Hepatocyte (in vitro differentiated cells): Measurements from ENCODE around the gene ENO4. TPM values are rescaled to one million over a fixed set of nuclear protein-coding genes. Genes with fewer than 3 reads are reported as not detected.

Experiments
- DNase-seq: peaks from one replicate; pipeline ENCODE4 v3.0.0-alpha.2; 2016; ENCODE audit warnings: low spot score
- H2AFZ ChIP-seq: fragments of 200-600 bp; sonication (generic); 2 replicates; pipeline ENCODE4 v1.6.0; 2016; ENCODE audit warnings: antibody characterized with exemption, mild to moderate bottlenecking
- H3K27ac ChIP-seq: fragments of 200-600 bp; sonication (generic); 2 replicates; pipeline ENCODE4 v1.5.1; 2016; ENCODE audit warnings: mild to moderate bottlenecking
- H3K27me3 ChIP-seq: fragments of 200-600 bp; sonication (generic); 2 replicates; pipeline ENCODE4 v1.6.1; 2016
- H3K36me3 ChIP-seq: fragments of 200-600 bp; sonication (generic); replicated peaks from 2 replicates; pipeline ENCODE4 v1.5.1; 2016; ENCODE audit warnings: low read depth; ENCODE audit not compliant: insufficient read depth
- H3K4me1 ChIP-seq: fragments of 200-600 bp; sonication (generic); 2 replicates; pipeline ENCODE4 v1.5.1; 2016; ENCODE audit warnings: mild to moderate bottlenecking, moderate library complexity; ENCODE audit not compliant: insufficient read depth
- H3K4me2 ChIP-seq: fragments of 200-600 bp; sonication (generic); 2 replicates; pipeline ENCODE4 v1.6.0; 2016
- H3K4me3 ChIP-seq: fragments of 200-600 bp; sonication (generic); 2 replicates; pipeline ENCODE4 v1.5.1; 2016; ENCODE audit warnings: mild to moderate bottlenecking
- H3K79me2 ChIP-seq: fragments of 200-600 bp; sonication (generic); 2 replicates; pipeline ENCODE4 v1.6.0; 2017; ENCODE audit warnings: mild to moderate bottlenecking
- H3K9me2 ChIP-seq: fragments of 200-600 bp; sonication (generic); replicated peaks from 2 replicates; pipeline ENCODE4 v1.6.0; 2017; ENCODE audit warnings: mild to moderate bottlenecking; ENCODE audit not compliant: insufficient read depth
- H3K9me3 ChIP-seq: fragments of 200-600 bp; sonication (generic); 2 replicates; pipeline ENCODE4 v1.5.1; 2016; ENCODE audit warnings: low read depth, mild to moderate bottlenecking
- H4K20me1 ChIP-seq: fragments of 200-600 bp; sonication (generic); 2 replicates; pipeline ENCODE4 v1.6.0; 2016; ENCODE audit warnings: mild to moderate bottlenecking; ENCODE audit not compliant: insufficient read depth, poor library complexity, severe bottlenecking
- EZH2 ChIP-seq: fragments of 200-600 bp; sonication (generic); IDR thresholded peaks from 2 replicates; pipeline ENCODE4 v1.6.1; 2016; ENCODE audit warnings: antibody characterized with exemption, mild to moderate bottlenecking, borderline replicate concordance
- EZH2phosphoT487 ChIP-seq: fragments of 200-600 bp; sonication (generic); IDR thresholded peaks from one replicate; pipeline ENCODE4 v1.6.1; 2018; ENCODE audit warnings: antibody characterized with exemption, mild to moderate bottlenecking, low read depth, moderate library complexity; ENCODE audit not compliant: unreplicated experiment, severe bottlenecking
- WGBS: methylation state at CpG from one replicate; pipeline ENCODE4 v1.1.6; 2016; ENCODE audit warnings: low lambda C conversion rate; ENCODE audit errors: missing lambda C conversion rate; 5-methylcytosine and 5-hydroxymethylcytosine counted together
- polyA plus RNA-seq: library from polyadenylated mRNA; unstranded; fragments of >200 nt; fragmentation: Nextera tagmentation; extraction: Ambion mirVana; gene quantifications from 2 replicates; pipeline ENCODE4 v1.2.1, GENCODE V29; 2016
- total RNA-seq: library from RNA; depleted of rRNA; stranded (reverse); fragments of >200 nt; gene quantifications from 2 replicates; pipeline ENCODE4 v1.2.3, GENCODE V29; 2014
- TF ChIP-seq, protein P1 (sequence below): fragments of 200-600 bp; sonication (generic); IDR thresholded peaks from 2 replicates; pipeline ENCODE4 v1.5.1; 2016; ENCODE audit warnings: antibody characterized with exemption, mild to moderate bottlenecking; ENCODE audit not compliant: poor library complexity

The ENO4 gene
- total and polyA plus RNA-seq, 2 experiments from 2014 or later = 0.24 to 0.43 TPM

DNA sequence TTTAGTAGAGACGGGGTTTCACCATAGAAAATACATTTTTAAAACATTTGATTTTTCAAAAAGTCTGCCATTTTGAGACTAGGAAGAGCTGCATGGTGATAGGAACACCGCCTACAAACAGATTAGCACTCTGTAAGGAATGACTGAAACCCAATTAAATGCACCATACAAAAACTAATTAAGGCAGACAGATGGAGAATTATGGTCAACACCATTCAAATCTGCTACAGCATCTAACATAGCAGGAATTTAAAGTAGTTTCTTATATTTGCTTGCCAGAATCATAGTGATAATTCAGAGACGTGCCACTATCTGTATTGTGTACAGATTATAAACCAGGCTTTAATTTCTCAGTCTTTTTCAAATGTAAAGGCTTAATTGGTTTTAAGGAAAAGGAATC, 68.2 kb downstream of the ENO4 start:
- no peaks in the 10 kb centered on the region for H3K36me3 ChIP-seq
- WGBS = 97% methylated on average over 3 of the region's 3 CpGs
- no peaks in the 10 kb centered on the region for H3K9me2 ChIP-seq
- H3K4me1 ChIP-seq = no peaks in the 10 kb centered on the region
- H3K79me2 ChIP-seq = no peaks in the 10 kb centered on the region
- H2AFZ ChIP-seq = no peak overlapping the region
- DNase-seq = no peak
- TF ChIP-seq EZH2 = no peak
- TF ChIP-seq, protein P1, sequence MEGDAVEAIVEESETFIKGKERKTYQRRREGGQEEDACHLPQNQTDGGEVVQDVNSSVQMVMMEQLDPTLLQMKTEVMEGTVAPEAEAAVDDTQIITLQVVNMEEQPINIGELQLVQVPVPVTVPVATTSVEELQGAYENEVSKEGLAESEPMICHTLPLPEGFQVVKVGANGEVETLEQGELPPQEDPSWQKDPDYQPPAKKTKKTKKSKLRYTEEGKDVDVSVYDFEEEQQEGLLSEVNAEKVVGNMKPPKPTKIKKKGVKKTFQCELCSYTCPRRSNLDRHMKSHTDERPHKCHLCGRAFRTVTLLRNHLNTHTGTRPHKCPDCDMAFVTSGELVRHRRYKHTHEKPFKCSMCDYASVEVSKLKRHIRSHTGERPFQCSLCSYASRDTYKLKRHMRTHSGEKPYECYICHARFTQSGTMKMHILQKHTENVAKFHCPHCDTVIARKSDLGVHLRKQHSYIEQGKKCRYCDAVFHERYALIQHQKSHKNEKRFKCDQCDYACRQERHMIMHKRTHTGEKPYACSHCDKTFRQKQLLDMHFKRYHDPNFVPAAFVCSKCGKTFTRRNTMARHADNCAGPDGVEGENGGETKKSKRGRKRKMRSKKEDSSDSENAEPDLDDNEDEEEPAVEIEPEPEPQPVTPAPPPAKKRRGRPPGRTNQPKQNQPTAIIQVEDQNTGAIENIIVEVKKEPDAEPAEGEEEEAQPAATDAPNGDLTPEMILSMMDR = no peak
- no peak for TF ChIP-seq EZH2phosphoT487
- H3K27me3 ChIP-seq = no peaks in the 10 kb centered on the region
- no peaks in the 10 kb centered on the region for H4K20me1 ChIP-seq
- H3K9me3 ChIP-seq = no peaks in the 10 kb centered on the region
- no peak overlapping the region for H3K4me2 ChIP-seq
- no peak overlapping the region for H3K27ac ChIP-seq
- H3K4me3 ChIP-seq = no peak overlapping the region

DNA sequence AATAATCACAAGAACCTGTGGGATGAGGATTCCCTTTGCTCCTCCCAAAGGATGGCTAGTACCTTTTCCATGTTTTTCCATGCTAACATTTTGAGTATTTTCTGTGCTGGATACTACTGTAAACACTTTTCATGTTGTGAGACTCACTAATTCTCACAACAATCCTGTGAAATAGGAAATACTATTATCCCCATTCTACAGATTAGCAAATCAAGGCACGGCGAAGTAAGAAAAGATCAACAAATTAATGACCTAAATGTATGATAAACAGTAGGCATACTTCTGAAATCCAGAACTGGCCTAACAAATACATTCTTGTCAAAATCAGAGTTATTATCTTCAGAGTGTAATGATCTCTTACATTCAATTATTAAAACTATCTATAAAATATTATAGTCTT, 69.3 kb downstream of the ENO4 start:
- Histone ChIP-seq H2AFZ (no peak overlapping the region), H3K9me2 (no peaks in the 10 kb centered on the region), H4K20me1 (no peaks in the 10 kb centered on the region), H3K36me3 (no peaks in the 10 kb centered on the region), H3K27ac (no peak overlapping the region), H3K4me2 (no peak overlapping the region), H3K27me3 (no peaks in the 10 kb centered on the region), H3K4me1 (no peaks in the 10 kb centered on the region), H3K9me3 (no peaks in the 10 kb centered on the region), H3K79me2 (no peaks in the 10 kb centered on the region), H3K4me3 (no peak overlapping the region)
- WGBS = 96% methylated on average over 2 of the region's 2 CpGs
- no peak for DNase-seq
- TF ChIP-seq EZH2 (no peak), EZH2phosphoT487 (no peak)
- TF ChIP-seq, protein P1 = no peak

DNA sequence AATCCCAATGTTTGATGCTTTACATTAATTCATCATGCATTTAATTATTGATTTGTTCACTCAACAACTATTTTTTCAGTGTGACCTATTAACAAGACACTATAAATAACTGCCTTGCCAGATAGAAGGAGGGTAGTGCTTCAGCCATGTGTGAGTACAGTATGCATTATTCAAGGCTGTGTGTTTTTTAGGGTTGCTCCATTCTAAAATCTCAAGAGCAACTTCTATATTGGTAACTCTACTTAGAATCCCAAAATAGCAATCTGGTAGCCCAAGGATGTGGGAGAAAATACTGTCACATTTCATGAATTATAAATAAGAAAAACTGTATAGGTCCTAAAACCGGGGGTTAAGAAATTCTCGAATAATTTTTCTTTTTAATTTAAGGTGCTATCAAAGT, 69.9 kb downstream of the ENO4 start:
- no peaks in the 10 kb centered on the region for H3K4me1 ChIP-seq
- no peak overlapping the region for H3K4me2 ChIP-seq
- no peak for DNase-seq
- H3K27ac ChIP-seq = no peak overlapping the region
- H3K4me3 ChIP-seq = no peak overlapping the region
- no peaks in the 10 kb centered on the region for H4K20me1 ChIP-seq
- WGBS = 97% methylated on average over 2 of the region's 2 CpGs
- no peaks in the 10 kb centered on the region for H3K9me2 ChIP-seq
- H2AFZ ChIP-seq = no peak overlapping the region
- no peaks in the 10 kb centered on the region for H3K27me3 ChIP-seq
- no peaks in the 10 kb centered on the region for H3K79me2 ChIP-seq
- no peaks in the 10 kb centered on the region for H3K9me3 ChIP-seq
- no peaks in the 10 kb centered on the region for H3K36me3 ChIP-seq
- TF ChIP-seq, protein P1 = no peak
- no peak for TF ChIP-seq EZH2phosphoT487
- no peak for TF ChIP-seq EZH2

DNA sequence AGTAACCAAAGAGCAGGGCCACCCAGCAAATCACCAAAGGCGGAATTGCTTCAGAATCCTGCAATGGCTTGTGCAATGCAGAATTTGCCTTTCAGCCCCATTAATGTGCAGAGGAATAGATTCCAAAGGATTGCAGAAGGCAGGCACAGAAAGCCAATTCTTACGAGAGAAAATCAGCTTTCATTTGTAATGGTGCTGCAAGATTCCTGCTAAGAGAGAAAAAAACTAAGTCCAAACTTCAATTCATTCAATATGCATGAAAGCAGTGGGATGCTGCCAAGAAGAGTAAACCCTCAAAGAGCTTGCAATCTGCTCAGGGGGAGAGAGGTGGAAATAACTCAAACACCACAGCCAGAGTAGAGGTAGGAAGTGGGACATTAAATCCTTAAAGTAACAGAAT, 70.4 kb downstream of the ENO4 start:
- WGBS = 50% methylated on average over 2 of the region's 2 CpGs
- H3K27me3 ChIP-seq = no peaks in the 10 kb centered on the region
- H3K9me2 ChIP-seq = no peaks in the 10 kb centered on the region
- H4K20me1 ChIP-seq = no peaks in the 10 kb centered on the region
- no peaks in the 10 kb centered on the region for H3K9me3 ChIP-seq
- H2AFZ ChIP-seq = no peak overlapping the region
- H3K36me3 ChIP-seq = no peaks in the 10 kb centered on the region
- H3K27ac ChIP-seq = no peak overlapping the region
- TF ChIP-seq, protein P1 = no peak
- no peak for TF ChIP-seq EZH2phosphoT487
- TF ChIP-seq EZH2 = no peak
- H3K4me3 ChIP-seq = no peak overlapping the region
- no peak overlapping the region for H3K4me2 ChIP-seq
- H3K79me2 ChIP-seq = no peaks in the 10 kb centered on the region
- DNase-seq = no peak
- H3K4me1 ChIP-seq = no peaks in the 10 kb centered on the region
